ENCODE data around the gene EIF5. TPM values are rescaled to one million over a fixed set of nuclear protein-coding genes. Genes with fewer than 3 reads are reported as not detected.

Gene EIF5
- total and polyA plus RNA-seq, 3 donors from 2014 or later = 308 to 366 (median 309) TPM

DNA sequence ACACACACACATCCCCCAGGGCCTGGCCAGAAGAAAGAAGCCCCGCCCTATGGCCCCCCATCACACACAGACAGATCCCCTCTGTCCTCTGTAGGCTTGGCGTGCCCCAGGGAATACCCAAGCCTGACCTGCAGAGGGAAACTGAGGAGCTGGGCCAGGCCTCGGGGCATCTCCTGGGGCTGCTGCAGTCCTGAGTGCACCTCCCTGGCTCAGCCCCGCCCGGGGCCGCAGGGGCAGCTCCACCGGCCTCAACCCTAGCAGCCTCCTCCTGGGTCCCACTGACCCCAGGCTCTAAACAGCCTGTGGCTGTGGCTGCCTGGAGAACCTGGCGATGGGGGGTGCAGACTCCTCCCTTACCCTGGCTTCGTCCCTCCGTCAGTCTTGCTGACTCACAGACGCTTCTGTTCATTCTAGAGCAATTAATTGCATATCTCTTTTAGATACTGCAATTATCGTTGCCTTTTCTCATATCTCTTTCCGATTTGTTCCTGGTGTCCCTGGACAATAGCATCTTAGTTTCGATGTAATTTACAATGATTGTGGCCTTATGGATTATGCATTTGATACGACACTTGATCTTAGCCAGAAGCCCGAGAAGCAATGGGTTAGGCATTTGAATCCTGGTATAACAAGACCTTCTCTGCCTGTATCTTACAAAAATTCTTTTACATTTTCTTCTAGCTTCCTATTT is 45.8 kb upstream of the EIF5 start:
- H3K9me3 ChIP-seq = no peaks in the 10 kb centered on the region
- H3K27me3 ChIP-seq = no peaks in the 10 kb centered on the region
- H3K27ac ChIP-seq = no peak overlapping the region
- no peaks in the 10 kb centered on the region for H3K4me1 ChIP-seq
- H3K36me3 ChIP-seq (ENCODE audit: low read depth, missing control alignments) = no peaks in the 10 kb centered on the region
- 90 to 92% methylated on average over 13 to 16 of the region's 16 CpGs for WGBS, 2 donors
- no peak overlapping the region for H3K4me3 ChIP-seq
- no peak for DNase-seq
- intact Hi-C loops (cut with DNase I; ENCODE audit: low total_unique reads) = no loop called here
- TF ChIP-seq, protein P1, sequence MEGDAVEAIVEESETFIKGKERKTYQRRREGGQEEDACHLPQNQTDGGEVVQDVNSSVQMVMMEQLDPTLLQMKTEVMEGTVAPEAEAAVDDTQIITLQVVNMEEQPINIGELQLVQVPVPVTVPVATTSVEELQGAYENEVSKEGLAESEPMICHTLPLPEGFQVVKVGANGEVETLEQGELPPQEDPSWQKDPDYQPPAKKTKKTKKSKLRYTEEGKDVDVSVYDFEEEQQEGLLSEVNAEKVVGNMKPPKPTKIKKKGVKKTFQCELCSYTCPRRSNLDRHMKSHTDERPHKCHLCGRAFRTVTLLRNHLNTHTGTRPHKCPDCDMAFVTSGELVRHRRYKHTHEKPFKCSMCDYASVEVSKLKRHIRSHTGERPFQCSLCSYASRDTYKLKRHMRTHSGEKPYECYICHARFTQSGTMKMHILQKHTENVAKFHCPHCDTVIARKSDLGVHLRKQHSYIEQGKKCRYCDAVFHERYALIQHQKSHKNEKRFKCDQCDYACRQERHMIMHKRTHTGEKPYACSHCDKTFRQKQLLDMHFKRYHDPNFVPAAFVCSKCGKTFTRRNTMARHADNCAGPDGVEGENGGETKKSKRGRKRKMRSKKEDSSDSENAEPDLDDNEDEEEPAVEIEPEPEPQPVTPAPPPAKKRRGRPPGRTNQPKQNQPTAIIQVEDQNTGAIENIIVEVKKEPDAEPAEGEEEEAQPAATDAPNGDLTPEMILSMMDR (IDR thresholded peaks at IDR 0.05) = no peak
- no peak for TF ChIP-seq POLR2A (IDR thresholded peaks at IDR 0.05)

DNA sequence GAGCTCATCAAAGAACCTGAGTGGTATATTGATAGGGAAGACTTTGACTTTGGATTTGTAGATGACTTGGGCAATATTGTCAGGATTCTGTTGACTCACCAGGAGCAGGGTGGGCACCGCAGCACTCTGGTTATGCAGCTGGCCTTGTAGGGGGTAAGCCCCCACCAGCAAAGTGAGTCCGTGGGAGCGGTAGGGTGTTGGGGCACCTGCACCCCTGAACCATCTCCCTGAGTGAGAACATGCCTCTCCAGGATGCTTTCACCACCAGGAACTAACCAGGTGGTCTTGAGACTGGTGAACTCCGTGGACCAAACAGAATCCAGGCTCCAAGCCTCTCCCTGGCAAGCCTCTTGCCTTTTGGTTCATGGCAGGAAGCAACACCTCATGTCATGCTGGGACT is 44.0 kb upstream of the EIF5 start:
- no peaks in the 10 kb centered on the region for H3K27me3 ChIP-seq
- H3K36me3 ChIP-seq (ENCODE audit: low read depth, missing control alignments) = no peaks in the 10 kb centered on the region
- H3K27ac ChIP-seq = no peak overlapping the region
- TF ChIP-seq, protein P1 (IDR thresholded peaks at IDR 0.05) = no peak
- no peak for TF ChIP-seq POLR2A (IDR thresholded peaks at IDR 0.05)
- H3K4me1 ChIP-seq = no peaks in the 10 kb centered on the region
- DNase-seq = no peak
- no peaks in the 10 kb centered on the region for H3K9me3 ChIP-seq
- intact Hi-C loops (cut with DNase I; ENCODE audit: low total_unique reads) = loop anchor here (10.0 kb wide), 1 partner anchor 185 kb away; no protein-coding TSS in a partner anchor
- 89 to 100% methylated on average over 1 to 4 of the region's 4 CpGs for WGBS, 2 donors
- H3K4me3 ChIP-seq = no peak overlapping the region

DNA sequence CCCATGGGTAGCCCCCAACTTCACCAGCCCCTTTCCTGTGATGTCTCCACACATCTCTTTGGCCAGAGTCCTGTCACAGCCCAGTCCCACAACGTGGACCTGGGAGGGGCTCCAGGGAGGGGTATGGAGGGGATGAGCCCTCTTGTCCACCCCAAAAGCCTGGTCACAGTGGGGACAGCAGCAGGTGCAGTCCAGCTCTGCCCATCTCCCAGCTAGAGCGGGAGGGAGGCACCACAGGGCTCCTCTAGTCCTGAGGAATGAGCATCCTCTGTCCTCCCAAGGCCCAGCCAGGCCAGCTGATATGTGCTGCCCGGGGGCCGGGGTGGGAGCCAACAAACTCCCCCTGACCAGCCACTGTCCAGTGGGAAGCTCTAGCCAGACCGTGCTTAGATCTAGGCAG is 43.5 kb upstream of the EIF5 start:
- DNase-seq = no peak
- TF ChIP-seq, protein P1 (IDR thresholded peaks at IDR 0.05) = no peak
- no peak for TF ChIP-seq POLR2A (IDR thresholded peaks at IDR 0.05)
- Histone ChIP-seq H3K27ac (no peak overlapping the region), H3K4me1 (no peaks in the 10 kb centered on the region), H3K4me3 (no peak overlapping the region), H3K36me3 (ENCODE audit: low read depth, missing control alignments) (no peaks in the 10 kb centered on the region), H3K9me3 (no peaks in the 10 kb centered on the region), H3K27me3 (no peaks in the 10 kb centered on the region)
- WGBS, 2 donors = 60 to 83% methylated on average over 2 to 3 of the region's 5 CpGs
- intact Hi-C loops (cut with DNase I; ENCODE audit: low total_unique reads) = loop anchor here (10.0 kb wide), 1 partner anchor 186 kb away; no protein-coding TSS in a partner anchor

DNA sequence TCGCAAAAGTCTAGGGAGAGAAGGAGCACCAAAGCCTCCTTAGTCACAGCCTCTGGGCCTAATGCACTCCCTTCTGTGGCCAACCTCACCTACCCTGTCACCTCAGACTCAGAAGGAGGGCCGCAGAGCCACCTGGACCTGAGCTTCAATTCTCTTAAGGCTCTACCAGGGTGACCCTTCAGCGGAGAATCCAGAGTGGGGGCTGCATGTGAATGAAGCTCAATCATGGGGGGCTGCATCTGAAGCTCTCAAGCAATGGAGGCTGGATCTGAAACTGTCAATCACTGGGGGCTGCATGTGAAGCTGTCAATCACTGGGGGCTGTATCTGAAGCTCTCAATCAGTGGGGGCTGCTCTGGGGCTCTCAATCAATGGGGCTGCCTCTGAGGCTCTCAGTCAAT is 43.1 kb upstream of the EIF5 start:
- intact Hi-C loops (cut with DNase I; ENCODE audit: low total_unique reads) = loop anchor here (10.0 kb wide), 1 partner anchor 186 kb away; no protein-coding TSS in a partner anchor
- H3K4me1 ChIP-seq = no peaks in the 10 kb centered on the region
- TF ChIP-seq, protein P1 (IDR thresholded peaks at IDR 0.05) = no peak
- TF ChIP-seq POLR2A (IDR thresholded peaks at IDR 0.05) = no peak
- H3K36me3 ChIP-seq (ENCODE audit: low read depth, missing control alignments) = no peaks in the 10 kb centered on the region
- WGBS, 2 donors = 96 to 98% methylated on average over 3 of the region's 3 CpGs
- H3K27me3 ChIP-seq = no peaks in the 10 kb centered on the region
- no peaks in the 10 kb centered on the region for H3K9me3 ChIP-seq
- H3K27ac ChIP-seq = no peak overlapping the region
- no peak for DNase-seq
- no peak overlapping the region for H3K4me3 ChIP-seq
